Breast epithelium (tissue), 3 donors: ENCODE measurements around the gene RGS16.

ENCODE experiments used
- POLR2A ChIP-seq: fragments of 450-650 bp; IDR thresholded peaks from one replicate; pipeline ENCODE4 v1.6.1; 2016; ENCODE audit warnings: antibody characterized with exemption, mild to moderate bottlenecking, moderate library complexity
- POLR2AphosphoS5 ChIP-seq, 3 donors: sonication (generic); formaldehyde crosslinking; IDR thresholded peaks; one replicate each; pipeline ENCODE4 v1.6.1; 2017; ENCODE audit warnings: antibody characterized with exemption in 3 of 3
- TF ChIP-seq, protein P1 (sequence below), 3 donors: fragments of 450-650 bp; IDR thresholded peaks; one replicate each; pipeline ENCODE4 v1.5.1; 2016 to 2017; ENCODE audit warnings: antibody characterized with exemption in 3 of 3, mild to moderate bottlenecking in 3 of 3, moderate library complexity in 3 of 3

DNA sequence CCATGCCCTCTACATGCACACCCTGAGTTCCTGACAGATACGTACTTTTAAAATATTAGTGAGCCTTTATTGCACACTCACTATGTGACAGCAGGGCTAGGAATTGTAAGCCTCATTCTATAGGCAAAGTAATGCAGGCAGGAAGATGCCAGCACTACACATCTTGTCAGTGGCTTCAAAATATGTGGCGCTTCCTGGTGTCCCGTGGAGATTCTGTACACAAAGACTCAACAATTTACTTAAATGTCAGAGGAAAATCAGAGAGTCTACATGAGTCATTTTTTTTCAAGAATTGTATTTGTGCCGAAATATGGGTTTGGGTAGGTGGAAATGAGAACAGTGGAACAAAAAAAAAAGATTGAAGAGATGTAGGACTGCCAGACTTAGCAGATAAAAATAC lies 42.7 kb downstream of the RGS16 start:
- TF ChIP-seq POLR2AphosphoS5 (IDR thresholded peaks at IDR 0.05) (no peak), POLR2A (no peak)
- TF ChIP-seq, protein P1, sequence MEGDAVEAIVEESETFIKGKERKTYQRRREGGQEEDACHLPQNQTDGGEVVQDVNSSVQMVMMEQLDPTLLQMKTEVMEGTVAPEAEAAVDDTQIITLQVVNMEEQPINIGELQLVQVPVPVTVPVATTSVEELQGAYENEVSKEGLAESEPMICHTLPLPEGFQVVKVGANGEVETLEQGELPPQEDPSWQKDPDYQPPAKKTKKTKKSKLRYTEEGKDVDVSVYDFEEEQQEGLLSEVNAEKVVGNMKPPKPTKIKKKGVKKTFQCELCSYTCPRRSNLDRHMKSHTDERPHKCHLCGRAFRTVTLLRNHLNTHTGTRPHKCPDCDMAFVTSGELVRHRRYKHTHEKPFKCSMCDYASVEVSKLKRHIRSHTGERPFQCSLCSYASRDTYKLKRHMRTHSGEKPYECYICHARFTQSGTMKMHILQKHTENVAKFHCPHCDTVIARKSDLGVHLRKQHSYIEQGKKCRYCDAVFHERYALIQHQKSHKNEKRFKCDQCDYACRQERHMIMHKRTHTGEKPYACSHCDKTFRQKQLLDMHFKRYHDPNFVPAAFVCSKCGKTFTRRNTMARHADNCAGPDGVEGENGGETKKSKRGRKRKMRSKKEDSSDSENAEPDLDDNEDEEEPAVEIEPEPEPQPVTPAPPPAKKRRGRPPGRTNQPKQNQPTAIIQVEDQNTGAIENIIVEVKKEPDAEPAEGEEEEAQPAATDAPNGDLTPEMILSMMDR (IDR thresholded peaks at IDR 0.05), result no peak
